Peyer's patch (tissue), 4 donors: ENCODE measurements around the gene FAM107B. TPM values are rescaled to one million over a fixed set of nuclear protein-coding genes. Genes with fewer than 3 reads are reported as not detected.
A peak's percentile ranks its signal among the peaks of the same experiment; 100 is the strongest.

Source experiments
- DNase-seq, 3 donors: peaks; one replicate each; pipeline ENCODE4 v3.0.0-alpha.2; 2017 to 2019
- H3K27ac ChIP-seq, 4 donors: fragments of 200-600 bp; sonication (generic); one replicate each; pipeline ENCODE4 v1.5.1; 2016 to 2019
- H3K27me3 ChIP-seq, 2 donors: fragments of 200-600 bp; sonication (generic); one replicate each; pipeline ENCODE4 v1.5.1; 2019
- H3K36me3 ChIP-seq, 3 donors: fragments of 200-600 bp; sonication (generic); one replicate each; pipeline ENCODE4 v1.5.1; 2016 to 2019
- H3K4me1 ChIP-seq, 4 donors: fragments of 200-600 bp; sonication (generic); one replicate each; pipeline ENCODE4 v1.5.1; 2016 to 2019
- H3K4me3 ChIP-seq, 4 donors: fragments of 200-600 bp; sonication (generic); 1 replicate in 3 of 4; 2 replicates in 1 of 4; pipeline ENCODE4 v1.5.1; 2016 to 2019; ENCODE audit warnings: mild to moderate bottlenecking in 1 of 4
- H3K9me3 ChIP-seq, 4 donors: fragments of 200-600 bp; sonication (generic); one replicate each; pipeline ENCODE4 v1.5.1; 2016 to 2019; ENCODE audit warnings: mild to moderate bottlenecking in 1 of 4
- CTCF ChIP-seq, 6 experiments: fragments of 450-650 bp in 4 of 6; fragments of 200-600 bp in 2 of 6; sonication (generic) in 1 of 6; IDR thresholded peaks; one replicate each; pipeline ENCODE4 v1.5.1; 2017 to 2019; ENCODE audit warnings: antibody characterized with exemption in 6 of 6, mild to moderate bottlenecking in 3 of 6, moderate library complexity in 1 of 6
- POLR2A ChIP-seq, 2 donors: fragments of 450-650 bp; IDR thresholded peaks; one replicate each; pipeline ENCODE4 v1.5.1; 2017; ENCODE audit warnings: antibody characterized with exemption in 2 of 2, mild to moderate bottlenecking in 2 of 2, moderate library complexity in 2 of 2
- total RNA-seq, 4 donors: library from RNA; depleted of rRNA; stranded (reverse); fragments of >200 nt; gene quantifications; one replicate each; pipeline ENCODE4 v1.1.0, GENCODE V29; 2016

FAM107B gene
- total RNA-seq, 4 donors from 2014 or later = 36.6 to 89.1 (median 39.6) TPM

GRCh38 chr10:14656052-14656730 lies 118.5 kb downstream of the FAM107B start:
- peaks cover 0 to 35% (median 9%) of the 10 kb centered on the region in 4 donors for H3K4me1 ChIP-seq
- no peak overlapping the region for H3K27ac ChIP-seq
- no peak overlapping the region for H3K4me3 ChIP-seq
- TF ChIP-seq POLR2A (IDR thresholded peaks at IDR 0.05) (no peak), CTCF (IDR thresholded peaks at IDR 0.05) (no peak)
- H3K27me3 ChIP-seq = no peaks in the 10 kb centered on the region
- H3K9me3 ChIP-seq = no peaks in the 10 kb centered on the region
- no peaks in the 10 kb centered on the region for H3K36me3 ChIP-seq
- no peak for DNase-seq

DNA sequence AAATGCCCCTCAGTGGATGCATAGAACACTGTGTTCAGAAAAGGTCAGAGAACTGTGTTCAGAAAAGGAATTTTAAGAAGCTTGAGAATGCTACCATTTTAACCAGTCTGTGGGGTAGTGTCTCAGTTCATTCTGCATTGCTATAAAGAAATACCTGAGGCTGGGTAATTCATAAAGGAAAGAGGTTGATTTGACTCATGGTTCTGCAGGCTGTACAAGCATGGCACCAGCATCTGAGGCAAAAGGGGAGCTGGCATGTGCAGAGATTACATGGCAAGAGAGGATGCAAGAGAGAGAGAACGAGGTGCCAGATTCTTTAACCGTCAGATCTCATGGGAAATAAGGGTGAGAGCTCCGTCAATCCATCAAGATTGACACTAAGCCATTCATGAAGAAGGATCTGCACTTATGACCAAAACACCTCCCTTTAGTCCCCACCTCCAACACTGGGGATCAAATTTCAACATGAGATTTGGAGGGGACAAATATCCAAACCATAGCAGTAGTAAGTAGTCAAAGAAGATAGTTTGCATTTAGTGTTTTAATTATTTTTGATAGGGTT lies 119.8 kb downstream of the FAM107B start:
- peaks cover 0 to 27% (median 9%) of the 10 kb centered on the region in 4 donors for H3K4me1 ChIP-seq
- TF ChIP-seq CTCF (IDR thresholded peaks at IDR 0.05) (no peak), POLR2A (IDR thresholded peaks at IDR 0.05) (no peak)
- no peak for DNase-seq
- H3K9me3 ChIP-seq = no peaks in the 10 kb centered on the region
- no peak overlapping the region for H3K27ac ChIP-seq
- H3K36me3 ChIP-seq = no peaks in the 10 kb centered on the region
- no peaks in the 10 kb centered on the region for H3K27me3 ChIP-seq
- no peak overlapping the region for H3K4me3 ChIP-seq

- no peak overlapping the region for H3K4me3 ChIP-seq
- H3K36me3 ChIP-seq = no peaks in the 10 kb centered on the region
- H3K27me3 ChIP-seq = no peaks in the 10 kb centered on the region
- peaks cover 0 to 23% (median 10%) of the 10 kb centered on the region in 4 donors for H3K4me1 ChIP-seq
- no peak for TF ChIP-seq CTCF (IDR thresholded peaks at IDR 0.05)
- no peak for TF ChIP-seq POLR2A (IDR thresholded peaks at IDR 0.05)
- H3K9me3 ChIP-seq = no peaks in the 10 kb centered on the region
- no peak for DNase-seq
- H3K27ac ChIP-seq = peak overlapping the region in 2 of 4 donors; percentile 40 to 51
These were observed 121.2 kb downstream of the FAM107B start for GRCh38 chr10:14653271-14654161.

- no peak for TF ChIP-seq CTCF (IDR thresholded peaks at IDR 0.05)
- no peak for TF ChIP-seq POLR2A (IDR thresholded peaks at IDR 0.05)
- peaks cover 2 to 23% (median 12%) of the 10 kb centered on the region in 4 donors for H3K4me1 ChIP-seq
- no peak for DNase-seq
- H3K27me3 ChIP-seq = no peaks in the 10 kb centered on the region
- no peaks in the 10 kb centered on the region for H3K9me3 ChIP-seq
- peak overlapping the region in 2 of 4 donors; percentile 11 to 51 for H3K27ac ChIP-seq
- H3K36me3 ChIP-seq = no peaks in the 10 kb centered on the region
- no peak overlapping the region for H3K4me3 ChIP-seq
These were observed 121.9 kb downstream of the FAM107B start for GRCh38 chr10:14652816-14653215.

DNA sequence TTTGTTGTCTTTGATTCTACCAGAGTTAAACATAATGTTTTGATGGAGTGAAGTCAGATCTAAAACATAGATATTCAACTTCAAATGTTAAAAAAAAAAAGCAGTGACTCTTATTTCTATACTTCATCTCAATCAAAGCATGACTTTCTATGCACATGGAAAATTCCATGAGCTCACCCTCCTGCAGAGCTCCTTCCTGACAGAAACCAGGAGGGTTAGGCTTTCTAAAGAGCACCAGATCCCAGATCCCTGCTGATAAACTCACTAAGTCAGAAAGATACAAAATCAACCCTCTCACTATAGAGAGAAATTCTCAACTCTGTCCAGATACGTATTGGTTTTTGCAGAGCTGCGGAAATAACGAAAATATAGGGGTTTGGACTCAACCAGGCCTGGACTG lies 122.6 kb downstream of the FAM107B start:
- Histone ChIP-seq H3K4me3 (no peak overlapping the region), H3K36me3 (no peaks in the 10 kb centered on the region), H3K27me3 (no peaks in the 10 kb centered on the region), H3K27ac (no peak overlapping the region), H3K9me3 (no peaks in the 10 kb centered on the region), H3K4me1 (peaks cover 0 to 25% (median 12%) of the 10 kb centered on the region in 4 donors)
- DNase-seq = no peak
- TF ChIP-seq POLR2A (IDR thresholded peaks at IDR 0.05) (no peak), CTCF (IDR thresholded peaks at IDR 0.05) (no peak)
